Naive thymus-derived CD8-positive, alpha-beta T cell (primary cell): ENCODE measurements around the gene GRK6. TPM values are rescaled to one million over a fixed set of nuclear protein-coding genes. Genes with fewer than 3 reads are reported as not detected.

Source experiments
- ATAC-seq, 2 donors: fragments of 150-1000 bp; cut with Tn5 transposase in 1 of 2; sonication (Bioruptor Pico), chemical (Tn5 transposase) in 1 of 2; 1 replicate in 1 of 2; 2 replicates in 1 of 2; pipeline ENCODE4 v1.10.0; 2021; ENCODE audit warnings: mild to moderate bottlenecking in 2 of 2, moderate library complexity in 2 of 2
- POLR2A ChIA-PET: fragments of 350-600 bp; sonication (Branson Sonifier 250); formaldehyde crosslinking; loops from one replicate; lab custom pipeline; 2021; ENCODE audit warnings: antibody characterized with exemption; lab: Charles Lee
- DNase-seq, 10 donors: peaks; one replicate each; pipeline versions ENCODE4 v3.0.0 to v3.0.0-alpha.2; 2020 to 2022
- H3K27ac Mint-ChIP-seq, 10 donors: one replicate each; pipeline ENCODE4 v1.8.0; 2020 to 2022; ENCODE audit warnings: mild to moderate bottlenecking in 10 of 10, mixed read lengths in 10 of 10, moderate library complexity in 4 of 10, inconsistent platforms in 1 of 10
- H3K27me3 Mint-ChIP-seq, 5 donors: one replicate each; pipeline ENCODE4 v1.8.0; 2021 to 2022; ENCODE audit warnings: mixed read lengths in 5 of 5
- H3K36me3 Mint-ChIP-seq, 3 donors: one replicate each; pipeline ENCODE4 v1.8.0; 2020 to 2022; ENCODE audit warnings: mixed read lengths in 3 of 3, mild to moderate bottlenecking in 2 of 3, inconsistent platforms in 1 of 3
- H3K4me1 Mint-ChIP-seq, 4 donors: one replicate each; pipeline ENCODE4 v1.8.0; 2021 to 2022; ENCODE audit warnings: mixed read lengths in 4 of 4
- H3K4me3 Mint-ChIP-seq, 10 donors: one replicate each; pipeline ENCODE4 v1.8.0; 2020 to 2022; ENCODE audit warnings: mild to moderate bottlenecking in 10 of 10, mixed read lengths in 10 of 10, moderate library complexity in 6 of 10, inconsistent platforms in 1 of 10
- H3K9me3 Mint-ChIP-seq, 9 donors: one replicate each; pipeline ENCODE4 v1.8.0; 2020 to 2022; ENCODE audit warnings: mixed read lengths in 9 of 9, mild to moderate bottlenecking in 3 of 9, inconsistent platforms in 1 of 9, moderate library complexity in 1 of 9
- polyA plus RNA-seq, 3 donors: library from polyadenylated mRNA; unstranded; fragments of 300-500 nt; fragmentation: Illumina TruSeq; gene quantifications; one replicate each; pipeline ENCODE4 v1.2.3, GENCODE V29; 2021
- total RNA-seq, 8 experiments: library from RNA in 2 of 8; stranded (reverse) in 2 of 8; gene quantifications; one replicate each; pipeline ENCODE4 v1.2.3 and lab custom pipeline; 2021 to 2026

The GRK6 gene
- total and polyA plus RNA-seq, 5 experiments from 2014 or later, result 83.1 to 204 (median 176) TPM

DNA sequence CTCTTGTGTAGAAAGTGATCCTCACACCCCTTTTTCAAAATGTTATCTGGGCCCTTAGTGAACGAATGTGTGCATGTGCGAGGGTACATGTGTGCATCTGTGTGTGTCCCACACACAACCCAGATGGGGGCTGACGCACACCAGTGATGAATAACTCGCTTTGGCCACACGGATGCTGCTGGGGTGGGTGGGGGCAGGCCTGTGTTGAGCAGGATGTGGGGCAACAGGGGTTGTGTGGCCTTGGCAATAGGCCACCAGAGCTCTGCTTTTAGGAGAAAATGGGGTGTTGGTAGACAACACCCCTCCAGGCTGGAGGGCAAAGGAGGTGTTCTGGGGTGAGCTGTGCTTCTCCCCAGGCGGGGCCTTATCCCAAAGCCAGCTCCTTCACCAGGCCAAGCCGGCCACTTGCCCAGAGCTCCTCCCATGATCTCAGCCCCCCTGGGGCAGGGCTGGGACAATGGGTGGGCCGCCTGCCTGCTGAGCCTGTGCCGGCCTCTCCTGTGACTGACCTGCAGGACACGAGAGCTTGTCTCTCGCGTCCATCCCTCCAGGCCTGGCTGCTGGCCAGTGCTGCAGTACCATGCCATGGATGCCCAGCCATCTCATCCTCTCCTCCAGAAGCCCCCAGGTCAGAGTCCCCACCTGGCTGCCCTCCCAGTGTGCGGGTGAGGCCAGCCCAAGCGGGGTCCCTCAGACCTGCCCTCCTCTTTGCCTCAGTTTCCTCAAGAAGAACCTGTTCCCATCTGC is 45.3 kb downstream of the GRK6 start:
- H3K9me3 Mint-ChIP-seq, result no peaks in the 10 kb centered on the region
- POLR2A ChIA-PET, result interaction anchor here (0.6 to 5.9 kb wide), 19 partner anchors 8 to 162 kb away, joined by 3 to 58 read pairs (median 5); partner anchors contain the start of genes GRK6, LMAN2 and PDLIM7
- peaks cover 0 to 16% (median 7%) of the 10 kb centered on the region in 3 donors for H3K36me3 Mint-ChIP-seq
- H3K27ac Mint-ChIP-seq, result peak overlapping the region; percentile 63 to 95 (median 86)
- peaks cover 34 to 68% (median 54%) of the 10 kb centered on the region in 4 donors for H3K4me1 Mint-ChIP-seq
- peak in 8 of 10 donors; percentile 30 to 87 (median 65) for DNase-seq
- H3K27me3 Mint-ChIP-seq, result no peaks in the 10 kb centered on the region
- H3K4me3 Mint-ChIP-seq, result peak overlapping the region; percentile 48 to 86 (median 79)
- ATAC-seq, result peak; percentile 40 to 76

DNA sequence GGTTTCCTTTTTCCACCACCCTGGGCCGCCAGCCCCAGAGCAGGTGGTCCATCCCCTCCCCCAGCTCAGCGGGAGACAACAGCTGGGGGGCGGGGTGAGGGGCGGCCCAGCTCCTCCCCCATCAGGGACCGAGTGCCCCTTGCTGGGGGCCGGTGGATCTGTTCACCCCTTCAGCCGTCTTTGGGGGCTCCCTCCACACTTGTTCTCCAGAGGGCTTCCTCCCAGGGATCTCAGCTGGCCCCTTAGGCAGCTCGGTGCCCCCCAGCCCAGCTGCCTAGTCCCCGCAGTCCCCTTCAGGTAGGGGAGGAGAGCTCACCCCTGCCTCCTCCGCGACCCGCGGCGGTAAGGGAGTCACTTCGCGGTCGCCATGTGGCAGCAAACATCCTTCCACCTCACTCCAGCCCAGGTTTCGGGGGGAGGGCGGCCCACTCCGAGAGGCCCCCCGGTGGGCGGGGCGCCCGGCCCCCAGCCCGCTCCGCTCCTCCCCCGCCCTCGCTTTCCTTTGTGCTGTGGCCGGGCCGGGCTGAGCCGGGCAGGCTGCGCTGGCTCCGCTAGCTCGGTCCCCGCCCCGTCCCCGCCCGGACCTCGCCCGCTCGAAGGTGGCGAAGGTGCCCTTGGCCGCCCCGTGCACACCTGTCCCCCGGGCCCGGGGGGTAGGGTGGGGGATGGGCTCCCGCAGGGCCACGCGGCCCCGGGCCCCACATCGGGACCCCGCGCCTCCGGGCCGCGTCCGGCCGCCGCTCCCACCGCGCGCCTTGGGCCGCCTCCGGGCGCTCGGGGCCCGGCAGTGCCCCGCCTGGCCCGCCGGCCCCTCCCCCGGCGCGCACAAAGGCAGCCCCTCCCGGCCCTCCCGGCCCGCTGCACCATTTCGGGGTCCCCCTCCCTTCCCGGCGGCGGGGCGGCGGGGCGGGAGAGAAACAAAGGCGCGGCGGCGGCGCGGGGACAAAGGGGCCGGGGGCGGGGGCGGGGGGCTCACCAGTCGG is 46.3 kb downstream of the GRK6 start:
- DNase-seq (peak; percentile 57 to 84 (median 66)), ATAC-seq (peak; percentile 60 to 72)
- Mint-ChIP-seq H3K27ac (peak overlapping the region in 9 of 10 donors; percentile 60 to 95 (median 86)), H3K4me1 (peaks cover 35 to 70% (median 57%) of the 10 kb centered on the region in 4 donors), H3K27me3 (no peaks in the 10 kb centered on the region), H3K36me3 (peaks cover 0 to 7% (median 6%) of the 10 kb centered on the region in 3 donors), H3K9me3 (no peaks in the 10 kb centered on the region), H3K4me3 (peak overlapping the region; percentile 75 to 92 (median 86))
- POLR2A ChIA-PET, result interaction anchor here (0.6 to 5.9 kb wide), 15 partner anchors 8 to 163 kb away, joined by 3 to 58 read pairs (median 5); partner anchors contain the start of genes GRK6, LMAN2 and PDLIM7

- Mint-ChIP-seq H3K27me3 (no peaks in the 10 kb centered on the region), H3K9me3 (no peaks in the 10 kb centered on the region), H3K36me3 (peaks cover 0 to 4% (median 2%) of the 10 kb centered on the region in 3 donors), H3K4me1 (peaks cover 36 to 76% (median 62%) of the 10 kb centered on the region in 4 donors), H3K4me3 (peak within 1 kb of the TSS; percentile 78 to 92 (median 86)), H3K27ac (peak within 1 kb of the TSS; percentile 77 to 94 (median 88))
- DNase-seq (peak in 2 of 10 donors; percentile 26 to 42), ATAC-seq (peak; percentile 28 to 31)
- POLR2A ChIA-PET, result interaction anchor here (0.7 to 5.9 kb wide), 7 partner anchors 10 to 70 kb away, joined by 3 to 58 read pairs (median 14); partner anchors contain the start of genes DDX41, GRK6, PDLIM7 and PRR7
These were observed 47.0 kb downstream of the GRK6 start, which contains the start of gene DBN1 for GRCh38 chr5:177473443-177474001. DBN1 (minus strand) TSS chr5:177473634; CDS start chr5:177473521, 113 bp downstream.

DNA sequence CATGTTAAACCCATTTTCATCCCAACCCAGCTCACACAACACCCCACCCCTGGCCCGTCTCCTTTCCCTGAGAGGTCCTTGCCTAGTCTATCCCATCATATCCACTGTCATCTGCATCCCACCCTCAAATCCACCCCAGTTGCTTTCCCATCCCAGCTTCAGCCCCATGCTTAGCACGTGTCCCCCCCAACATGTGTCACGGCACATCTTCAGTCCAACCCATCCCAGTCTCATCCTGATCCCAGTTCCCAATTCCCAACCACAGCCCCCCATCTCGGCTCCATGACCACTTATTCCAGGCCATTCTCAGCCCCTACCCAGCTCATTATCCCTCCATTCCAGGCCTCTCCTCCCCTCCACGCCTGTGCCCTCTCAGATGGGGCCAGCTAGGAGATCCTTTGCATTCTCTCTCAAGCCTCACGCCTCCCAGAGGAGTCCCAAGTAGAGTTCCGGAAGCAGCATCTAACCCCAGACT is 47.6 kb downstream of the GRK6 start:
- H3K27ac Mint-ChIP-seq, result peak overlapping the region; percentile 31 to 94 (median 86)
- peaks cover 37 to 77% (median 65%) of the 10 kb centered on the region in 4 donors for H3K4me1 Mint-ChIP-seq
- ATAC-seq (no peak), DNase-seq (no peak)
- POLR2A ChIA-PET, result interaction anchor here (0.7 to 5.9 kb wide), 4 partner anchors 18 to 43 kb away, joined by 3 to 58 read pairs (median 20); partner anchors contain the start of genes DDX41, PDLIM7 and PRR7
- no peaks in the 10 kb centered on the region for H3K9me3 Mint-ChIP-seq
- no peaks in the 10 kb centered on the region for H3K27me3 Mint-ChIP-seq
- H3K36me3 Mint-ChIP-seq, result no peaks in the 10 kb centered on the region
- peak overlapping the region; percentile 71 to 92 (median 84) for H3K4me3 Mint-ChIP-seq

- Mint-ChIP-seq H3K4me1 (peaks cover 39 to 80% (median 73%) of the 10 kb centered on the region in 4 donors), H3K4me3 (peak overlapping the region; percentile 64 to 92 (median 84)), H3K27me3 (no peaks in the 10 kb centered on the region), H3K9me3 (no peaks in the 10 kb centered on the region), H3K36me3 (no peaks in the 10 kb centered on the region), H3K27ac (peak overlapping the region in 9 of 10 donors; percentile 1 to 94 (median 75))
- POLR2A ChIA-PET, result interaction anchor here (0.6 to 5.9 kb wide), 8 partner anchors 11 to 173 kb away, joined by 3 to 36 read pairs (median 6); partner anchors contain the start of genes DDX41 and PDLIM7
- ATAC-seq (no peak), DNase-seq (no peak)
These were observed 48.5 kb downstream of the GRK6 start for GRCh38 chr5:177474846-177475562.

GRCh38 chr5:177475563-177476427 is 49.3 kb downstream of the GRK6 start:
- no peak for ATAC-seq
- DNase-seq, result no peak

GRCh38 chr5:177476531-177477233 is 50.2 kb downstream of the GRK6 start:
- no peaks in the 10 kb centered on the region for H3K9me3 Mint-ChIP-seq
- no peaks in the 10 kb centered on the region for H3K27me3 Mint-ChIP-seq
- H3K4me3 Mint-ChIP-seq, result peak overlapping the region in 6 of 10 donors; percentile 21 to 86 (median 62)
- no peaks in the 10 kb centered on the region for H3K36me3 Mint-ChIP-seq
- POLR2A ChIA-PET, result interaction anchor here (0.8 to 1.8 kb wide), 6 partner anchors 17 to 74 kb away, joined by 3 to 5 read pairs (median 4); partner anchors contain the start of gene PDLIM7
- no peak for ATAC-seq
- peaks cover 35 to 68% (median 59%) of the 10 kb centered on the region in 4 donors for H3K4me1 Mint-ChIP-seq
- DNase-seq, result no peak
- peak overlapping the region; percentile 5 to 92 (median 68) for H3K27ac Mint-ChIP-seq

More at GRCh38 chr5:177475563-177476427, 49.3 kb downstream of the GRK6 start:
- Mint-ChIP-seq H3K9me3 (no peaks in the 10 kb centered on the region), H3K4me3 (peak overlapping the region in 9 of 10 donors; percentile 12 to 86 (median 64)), H3K4me1 (peaks cover 35 to 74% (median 68%) of the 10 kb centered on the region in 4 donors), H3K36me3 (no peaks in the 10 kb centered on the region), H3K27ac (peak overlapping the region; percentile 57 to 94 (median 82)), H3K27me3 (no peaks in the 10 kb centered on the region)
- POLR2A ChIA-PET, result interaction anchor here (0.6 to 1.4 kb wide), 9 partner anchors 11 to 174 kb away, joined by 3 to 13 read pairs (median 4); partner anchors contain the start of gene PDLIM7

DNA sequence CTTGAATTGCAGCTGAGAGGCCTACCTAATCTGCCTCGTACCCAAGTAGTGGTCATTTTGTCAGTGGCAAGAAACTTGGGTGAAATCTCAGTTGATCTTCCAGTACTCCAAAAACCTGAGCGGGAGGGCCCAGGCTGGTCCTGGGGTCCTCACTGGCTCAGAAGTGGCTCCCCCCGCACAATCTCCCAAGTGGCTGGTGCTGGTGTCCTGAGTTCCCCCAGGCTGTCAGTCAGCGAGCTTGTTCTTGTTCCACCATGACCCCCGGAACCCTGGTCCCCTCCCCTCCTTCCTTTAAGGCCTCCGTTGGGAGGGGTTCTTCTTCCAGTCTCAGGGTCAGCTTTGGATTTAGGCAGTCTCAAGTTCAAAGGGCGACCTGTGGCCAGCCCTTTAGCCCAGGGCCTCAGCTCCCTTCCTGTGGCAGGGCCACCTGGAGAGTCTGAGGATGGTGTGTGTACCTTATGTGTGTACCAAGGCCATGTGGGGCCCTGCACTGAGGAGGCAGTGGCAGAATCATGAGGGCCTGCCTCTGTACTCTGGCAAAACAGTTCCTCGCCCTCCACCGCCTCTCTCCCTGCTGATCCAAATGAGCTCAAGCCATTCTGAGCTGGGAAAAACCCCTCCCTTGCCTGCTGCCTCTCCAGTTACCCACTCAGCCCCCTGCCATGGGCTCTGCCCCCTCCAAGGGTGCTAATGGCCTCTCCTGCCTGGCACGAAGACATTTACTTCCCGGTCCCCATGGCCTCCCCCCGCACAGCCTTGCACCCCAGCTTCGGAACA is 51.4 kb downstream of the GRK6 start:
- POLR2A ChIA-PET, result interaction anchor here (0.6 to 1.8 kb wide), 11 partner anchors 11 to 174 kb away, joined by 3 to 10 read pairs (median 4); partner anchors contain the start of genes PDLIM7 and PRELID1
- no peak for ATAC-seq
- H3K27me3 Mint-ChIP-seq, result no peaks in the 10 kb centered on the region
- DNase-seq, result no peak
- H3K36me3 Mint-ChIP-seq, result no peaks in the 10 kb centered on the region
- H3K9me3 Mint-ChIP-seq, result no peaks in the 10 kb centered on the region
- H3K27ac Mint-ChIP-seq, result peak overlapping the region in 9 of 10 donors; percentile 11 to 97 (median 86)
- H3K4me1 Mint-ChIP-seq, result peaks cover 33 to 58% (median 52%) of the 10 kb centered on the region in 4 donors
- H3K4me3 Mint-ChIP-seq, result no peak overlapping the region
